Keratinocyte (primary cell): Measurements from ENCODE around the gene RRAD. TPM values are rescaled to one million over a fixed set of nuclear protein-coding genes. Genes with fewer than 3 reads are reported as not detected.

Experiments used
- DNase-seq: peaks from one replicate; pipeline ENCODE4 v3.0.0-alpha.2; 2011; ENCODE audit warnings: low read depth, missing footprints, low spot score
- FAIRE-seq: peaks from 2 replicates; lab custom pipeline; 2011; peaks lifted over from hg19 to GRCh38; lab: Jason Lieb, UNC
- H2AFZ ChIP-seq: 2 replicates; pipeline ENCODE4 v1.6.0; 2012; ENCODE audit warnings: low read length, control low read depth, inconsistent platforms; ENCODE audit not compliant: control insufficient read depth
- H3K27ac ChIP-seq: 2 replicates; pipeline ENCODE4 v1.5.1; 2011; ENCODE audit warnings: low read length; ENCODE audit not compliant: control insufficient read depth, insufficient read depth
- H3K27me3 ChIP-seq: 3 replicates; pipeline ENCODE4 v1.6.0; 2011; ENCODE audit warnings: low read length; ENCODE audit not compliant: control insufficient read depth, insufficient read depth; ENCODE audit errors: extremely low read depth
- H3K36me3 ChIP-seq, 2 experiments: 2 replicates in 1 of 2; 3 replicates in 1 of 2; pipeline ENCODE4 v1.5.1; 2011; ENCODE audit warnings: low read length in 2 of 2, mild to moderate bottlenecking in 1 of 2; ENCODE audit not compliant: control insufficient read depth in 2 of 2, insufficient read depth in 2 of 2; ENCODE audit errors: extremely low read depth in 1 of 2
- H3K4me1 ChIP-seq: 3 replicates; pipeline ENCODE4 v1.5.1; 2011; ENCODE audit warnings: low read length; ENCODE audit not compliant: control insufficient read depth, insufficient read depth; ENCODE audit errors: extremely low read depth
- H3K4me2 ChIP-seq: 3 replicates; pipeline ENCODE4 v1.6.0; 2011; ENCODE audit warnings: low read depth, low read length; ENCODE audit not compliant: control insufficient read depth, insufficient read depth; ENCODE audit errors: extremely low read depth
- H3K4me3 ChIP-seq, 3 experiments: fragments of 200-600 bp in 1 of 3; sonication (generic) in 1 of 3; 2 replicates in 2 of 3; 3 replicates in 1 of 3; pipeline ENCODE4 v1.5.1; 2011 to 2016; ENCODE audit warnings: low read length in 3 of 3, mild to moderate bottlenecking in 3 of 3, control low read depth in 2 of 3, inconsistent platforms in 1 of 3, low read depth in 1 of 3, mixed read lengths in 1 of 3, mixed run types in 1 of 3, moderate library complexity in 1 of 3; ENCODE audit not compliant: control insufficient read depth in 2 of 3, insufficient read depth in 2 of 3; ENCODE audit errors: extremely low read depth in 1 of 3
- H3K79me2 ChIP-seq: 2 replicates; pipeline ENCODE4 v1.6.0; 2012; ENCODE audit warnings: low read length; ENCODE audit not compliant: control insufficient read depth, insufficient read depth
- H3K9ac ChIP-seq: 3 replicates; pipeline ENCODE4 v1.6.0; 2011; ENCODE audit warnings: low read length; ENCODE audit not compliant: control insufficient read depth, insufficient read depth; ENCODE audit errors: extremely low read depth
- H3K9me1 ChIP-seq: 3 replicates; pipeline ENCODE4 v1.6.0; 2011; ENCODE audit warnings: low read length; ENCODE audit not compliant: control insufficient read depth, insufficient read depth; ENCODE audit errors: extremely low read depth
- H3K9me3 ChIP-seq: 2 replicates; pipeline ENCODE4 v1.5.1; 2012; ENCODE audit warnings: low read depth, low read length; ENCODE audit not compliant: control insufficient read depth
- H4K20me1 ChIP-seq: 3 replicates; pipeline ENCODE4 v1.6.0; 2011; ENCODE audit warnings: low read length; ENCODE audit not compliant: control insufficient read depth, insufficient read depth; ENCODE audit errors: extremely low read depth
- CTCF ChIP-seq, 3 experiments: IDR thresholded peaks in 1 of 3; conservative IDR thresholded peaks in 1 of 3; optimal IDR thresholded peaks in 1 of 3; 2 replicates in 2 of 3; 3 replicates in 1 of 3; pipeline versions ENCODE3 to v1.5.1; 2011; ENCODE audit warnings: low read length in 3 of 3, mild to moderate bottlenecking in 3 of 3, moderate library complexity in 2 of 3, control low read depth in 1 of 3, inconsistent platforms in 1 of 3; ENCODE audit not compliant: insufficient read depth in 2 of 3; ENCODE audit errors: extremely low read depth in 1 of 3
- EZH2 ChIP-seq: IDR thresholded peaks from one replicate; pipeline ENCODE4 v1.6.1; 2012; ENCODE audit warnings: inconsistent platforms, mild to moderate bottlenecking, low read length, moderate library complexity
- dilution Hi-C: fragments of 300-500 bp; cut with MboI; formaldehyde crosslinking; loops from one replicate; pipeline ENCODE4 v1.7.0; 2020; ENCODE audit warnings: low sequenced_read_pairs; ENCODE audit not compliant: extremely low pct_ligation_motif_present
- polyA plus RNA-seq, 5 experiments: library from polyadenylated mRNA; depleted of rRNA in 3 of 5; stranded (reverse) in 3 of 5; stranded (forward) in 1 of 5; unstranded in 1 of 5; fragments of >200 nt; gene quantifications; 1 replicate in 1 of 5; 2 replicates in 3 of 5; 3 replicates in 1 of 5; pipeline versions ENCODE4 v1.2.1 to v1.2.3, GENCODE V29; 2011 to 2012; ENCODE audit warnings: missing spikeins in 2 of 5, low read depth in 1 of 5, low replicate concordance in 1 of 5

RRAD gene
- polyA plus RNA-seq, 1 donor (not counting 4 experiments of a cell fraction or from before 2014, with no cell fraction given): 2.7 TPM

DNA sequence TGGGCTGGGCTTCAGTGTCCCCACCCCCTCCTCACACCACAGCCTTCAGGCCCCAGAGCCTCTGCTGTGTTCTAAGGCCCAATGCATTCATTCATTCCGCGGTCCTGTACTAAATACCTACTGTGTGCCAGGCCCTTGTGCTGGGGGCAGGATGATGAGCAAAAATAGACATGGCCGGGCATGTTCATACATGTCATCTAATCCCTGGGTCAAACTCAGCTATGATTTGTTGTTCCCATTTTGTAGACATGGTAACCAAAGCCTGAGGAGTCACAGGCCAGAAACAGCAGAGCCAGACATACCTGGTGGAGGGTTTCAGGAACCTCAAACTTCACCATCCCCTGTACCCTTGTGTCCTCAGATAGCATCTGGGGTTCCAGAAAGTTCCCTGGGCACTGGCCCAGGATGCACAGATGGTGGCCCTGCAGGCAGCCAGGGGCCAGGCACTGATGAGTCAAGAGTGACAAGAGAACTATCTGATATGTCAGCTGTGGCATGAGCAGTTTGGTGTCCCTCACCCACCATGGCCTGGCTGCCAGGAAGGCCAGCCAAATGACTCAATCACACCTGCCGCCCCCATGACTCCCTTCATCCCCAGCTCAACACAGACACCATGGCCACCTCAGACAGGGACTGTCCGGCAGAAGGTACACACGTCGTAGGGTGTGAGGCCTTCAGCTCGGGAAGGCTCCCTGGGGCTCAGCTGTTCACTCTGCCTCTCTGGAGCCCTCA lies 2.7 kb upstream of the RRAD start:
- Histone ChIP-seq H3K27me3 (peaks cover 28% of the 10 kb centered on the region), H3K9ac (no peak overlapping the region), H3K27ac (peak overlapping the region; percentile 4), H3K4me2 (no peak overlapping the region), H2AFZ (no peak overlapping the region), H3K36me3 (peaks cover 0 to 8% of the 10 kb centered on the region in 2 experiments), H3K9me1 (no peaks in the 10 kb centered on the region), H4K20me1 (no peaks in the 10 kb centered on the region), H3K9me3 (no peaks in the 10 kb centered on the region), H3K79me2 (no peaks in the 10 kb centered on the region), H3K4me3 (no peak overlapping the region), H3K4me1 (peaks cover 19% of the 10 kb centered on the region)
- dilution Hi-C loops: no loop called here
- DNase-seq (peak; percentile 81), FAIRE-seq (peak; percentile 58)
- TF ChIP-seq CTCF (optimal IDR thresholded peaks at IDR 0.05 in 1 of 3, IDR thresholded peaks at IDR 0.05 in 1 of 3, conservative IDR thresholded peaks at IDR 0.05 in 1 of 3; ENCODE audit: extremely low read depth in 1 of 3, insufficient read depth in 2 of 3, low read length in 3 of 3) (no peak), EZH2 (no peak)

GRCh38 chr16:66926961-66927436 lies 1.7 kb upstream of the RRAD start:
- FAIRE-seq: peak; percentile 26
- peaks cover 19% of the 10 kb centered on the region for H3K4me1 ChIP-seq
- no peaks in the 10 kb centered on the region for H3K9me1 ChIP-seq
- no peak overlapping the region for H3K4me2 ChIP-seq
- dilution Hi-C loops: no loop called here
- H3K9ac ChIP-seq: no peak overlapping the region
- peaks cover 32% of the 10 kb centered on the region for H3K27me3 ChIP-seq
- no peaks in the 10 kb centered on the region for H3K9me3 ChIP-seq
- no peaks in the 10 kb centered on the region for H4K20me1 ChIP-seq
- H2AFZ ChIP-seq: no peak overlapping the region
- H3K36me3 ChIP-seq: peaks cover 0 to under 1% of the 10 kb centered on the region in 2 experiments
- no peaks in the 10 kb centered on the region for H3K79me2 ChIP-seq
- TF ChIP-seq EZH2 (no peak), CTCF (optimal IDR thresholded peaks at IDR 0.05 in 1 of 3, IDR thresholded peaks at IDR 0.05 in 1 of 3, conservative IDR thresholded peaks at IDR 0.05 in 1 of 3; ENCODE audit: extremely low read depth in 1 of 3, insufficient read depth in 2 of 3, low read length in 3 of 3) (no peak)
- no peak overlapping the region for H3K27ac ChIP-seq
- DNase-seq: peak; percentile 55
- no peak overlapping the region for H3K4me3 ChIP-seq
